Vagina (tissue), 2 donors: ENCODE results near the gene SEMA3D.

Source experiments
- CTCF ChIP-seq, 3 experiments: fragments of 450-650 bp in 2 of 3; fragments of 200-600 bp in 1 of 3; sonication (generic) in 1 of 3; IDR thresholded peaks; one replicate each; pipeline ENCODE4 v1.5.1; 2017 to 2019; ENCODE audit warnings: antibody characterized with exemption in 3 of 3, mild to moderate bottlenecking in 2 of 3, moderate library complexity in 2 of 3
- POLR2A ChIP-seq, 2 donors: fragments of 450-650 bp; IDR thresholded peaks; one replicate each; pipeline ENCODE4 v1.6.1; 2017; ENCODE audit warnings: antibody characterized with exemption in 2 of 2, mild to moderate bottlenecking in 2 of 2, moderate library complexity in 2 of 2
- POLR2AphosphoS5 ChIP-seq, 2 donors: sonication (generic); formaldehyde crosslinking; IDR thresholded peaks; one replicate each; pipeline ENCODE4 v1.9.0; 2017; ENCODE audit warnings: antibody characterized with exemption in 2 of 2, mild to moderate bottlenecking in 2 of 2, low read depth in 1 of 2; ENCODE audit not compliant: insufficient read depth in 1 of 2

GRCh38 chr7:85201209-85201608, 14.4 kb upstream of the SEMA3D start:
- TF ChIP-seq CTCF (IDR thresholded peaks at IDR 0.05) = no peak
- no peak for TF ChIP-seq POLR2AphosphoS5 (IDR thresholded peaks at IDR 0.05; ENCODE audit: insufficient read depth in 1 of 2, low read depth in 1 of 2)
- no peak for TF ChIP-seq POLR2A (IDR thresholded peaks at IDR 0.05)
